HUES64 (cell line): ENCODE data around the gene LY9.

Experiments
- H3K27ac ChIP-seq: 2 replicates; pipeline ENCODE4 v1.7.0; 2013; ENCODE audit warnings: low read depth, low read length, inconsistent platforms
- H3K27me3 ChIP-seq: 2 replicates; pipeline ENCODE4 v1.6.1; 2013; ENCODE audit warnings: mild to moderate bottlenecking, low read length; ENCODE audit not compliant: insufficient read depth
- H3K36me3 ChIP-seq: 2 replicates; pipeline ENCODE4 v1.6.1; 2013; ENCODE audit warnings: mild to moderate bottlenecking, low read length; ENCODE audit not compliant: insufficient read depth
- H3K4me1 ChIP-seq: 2 replicates; pipeline ENCODE4 v1.6.1; 2013; ENCODE audit warnings: mild to moderate bottlenecking, low read length, moderate library complexity; ENCODE audit not compliant: insufficient read depth
- H3K4me3 ChIP-seq: 2 replicates; pipeline ENCODE4 v1.5.1; 2013; ENCODE audit warnings: mild to moderate bottlenecking, low read length, moderate library complexity
- H3K9ac ChIP-seq: 2 replicates; pipeline ENCODE4 v1.6.1; 2013; ENCODE audit warnings: mild to moderate bottlenecking, low read depth, low read length
- H3K9me3 ChIP-seq: 2 replicates; pipeline ENCODE4 v1.6.1; 2013; ENCODE audit warnings: low read depth, low read length; ENCODE audit not compliant: insufficient read depth
- WGBS: fragments of 150-250, 120-280 bp; methylation state at CpG from one replicate; pipeline ENCODE4 v1.1.7; 2013; ENCODE audit warnings: missing lambda C conversion rate; 5-methylcytosine and 5-hydroxymethylcytosine counted together

Gene LY9

GRCh38 chr1:160826546-160826945 is 30.6 kb downstream of the LY9 start:
- H3K4me1 ChIP-seq, result no peaks in the 10 kb centered on the region
- 92% methylated on average over 1 of the region's 1 CpG for WGBS
- H3K27me3 ChIP-seq, result no peaks in the 10 kb centered on the region

GRCh38 chr1:160827418-160827817 is 31.4 kb downstream of the LY9 start:
- H3K27me3 ChIP-seq, result no peaks in the 10 kb centered on the region
- no peaks in the 10 kb centered on the region for H3K9me3 ChIP-seq
- no peaks in the 10 kb centered on the region for H3K36me3 ChIP-seq
- WGBS, result 90% methylated on average over 2 of the region's 2 CpGs
- no peak overlapping the region for H3K9ac ChIP-seq
- no peak overlapping the region for H3K27ac ChIP-seq
- H3K4me1 ChIP-seq, result no peaks in the 10 kb centered on the region
- H3K4me3 ChIP-seq, result no peak overlapping the region

More at GRCh38 chr1:160826546-160826945, 30.6 kb downstream of the LY9 start:
- no peak overlapping the region for H3K9ac ChIP-seq
- H3K4me3 ChIP-seq, result no peak overlapping the region
- no peaks in the 10 kb centered on the region for H3K9me3 ChIP-seq
- H3K36me3 ChIP-seq, result no peaks in the 10 kb centered on the region
- H3K27ac ChIP-seq, result no peak overlapping the region

GRCh38 chr1:160829766-160830165 is 33.8 kb downstream of the LY9 start:
- H3K27me3 ChIP-seq, result no peaks in the 10 kb centered on the region
- H3K9ac ChIP-seq, result no peak overlapping the region
- H3K36me3 ChIP-seq, result no peaks in the 10 kb centered on the region
- 96% methylated on average over 1 of the region's 1 CpG for WGBS
- no peaks in the 10 kb centered on the region; the same call in 1 of the 2 replicates for H3K4me1 ChIP-seq
- H3K4me3 ChIP-seq, result no peak overlapping the region
- no peaks in the 10 kb centered on the region for H3K9me3 ChIP-seq
- H3K27ac ChIP-seq, result no peak overlapping the region

GRCh38 chr1:160830321-160831153 is 34.6 kb downstream of the LY9 start:
- no peak overlapping the region for H3K9ac ChIP-seq
- H3K4me1 ChIP-seq, result no peaks in the 10 kb centered on the region; the same call in 1 of the 2 replicates
- H3K27ac ChIP-seq, result no peak overlapping the region
- H3K4me3 ChIP-seq, result no peak overlapping the region
- H3K27me3 ChIP-seq, result no peaks in the 10 kb centered on the region
- H3K36me3 ChIP-seq, result no peaks in the 10 kb centered on the region
- H3K9me3 ChIP-seq, result no peaks in the 10 kb centered on the region
- 57% methylated on average over 5 of the region's 8 CpGs for whole genome bisulfite sequencing

- Histone ChIP-seq H3K27me3 (no peaks in the 10 kb centered on the region), H3K9me3 (no peaks in the 10 kb centered on the region), H3K4me1 (peaks cover 3% of the 10 kb centered on the region; the same call in 1 of the 2 replicates), H3K9ac (no peak overlapping the region), H3K36me3 (no peaks in the 10 kb centered on the region), H3K4me3 (no peak overlapping the region), H3K27ac (no peak overlapping the region)
- WGBS, result 70% methylated on average over 3 of the region's 3 CpGs
Observed at GRCh38 chr1:160834945-160835565, 39.1 kb downstream of the LY9 start.

GRCh38 chr1:160835751-160836150 is 39.8 kb downstream of the LY9 start:
- H3K9me3 ChIP-seq, result no peaks in the 10 kb centered on the region
- no peak overlapping the region for H3K4me3 ChIP-seq
- no peak overlapping the region for H3K27ac ChIP-seq
- H3K27me3 ChIP-seq, result no peaks in the 10 kb centered on the region
- WGBS, result 93% methylated on average over 3 of the region's 3 CpGs
- no peaks in the 10 kb centered on the region for H3K36me3 ChIP-seq
- no peak overlapping the region for H3K9ac ChIP-seq
- H3K4me1 ChIP-seq, result peaks cover 3% of the 10 kb centered on the region; the same call in 1 of the 2 replicates

GRCh38 chr1:160836561-160836960 is 40.6 kb downstream of the LY9 start:
- Histone ChIP-seq H3K9me3 (no peaks in the 10 kb centered on the region), H3K4me1 (peaks cover 3% of the 10 kb centered on the region; the same call in 1 of the 2 replicates), H3K4me3 (no peak overlapping the region), H3K27me3 (no peaks in the 10 kb centered on the region), H3K9ac (no peak overlapping the region), H3K36me3 (no peaks in the 10 kb centered on the region), H3K27ac (no peak overlapping the region)
- WGBS, result 89% methylated on average over 3 of the region's 3 CpGs

- Histone ChIP-seq H3K4me3 (no peak overlapping the region), H3K9me3 (no peaks in the 10 kb centered on the region), H3K27me3 (no peaks in the 10 kb centered on the region), H3K36me3 (no peaks in the 10 kb centered on the region), H3K4me1 (peaks cover 3% of the 10 kb centered on the region; the same call in 1 of the 2 replicates), H3K9ac (no peak overlapping the region), H3K27ac (no peak overlapping the region)
- 83% methylated on average over 4 of the region's 4 CpGs for WGBS
Observed at GRCh38 chr1:160836981-160837557, 41.1 kb downstream of the LY9 start.

- H3K36me3 ChIP-seq, result no peaks in the 10 kb centered on the region
- peaks cover 3% of the 10 kb centered on the region; the same call in 1 of the 2 replicates for H3K4me1 ChIP-seq
- H3K4me3 ChIP-seq, result no peak overlapping the region
- WGBS, result 87% methylated on average over 9 of the region's 9 CpGs
- H3K9me3 ChIP-seq, result no peaks in the 10 kb centered on the region
- H3K9ac ChIP-seq, result no peak overlapping the region
- H3K27me3 ChIP-seq, result no peaks in the 10 kb centered on the region
- no peak overlapping the region for H3K27ac ChIP-seq
Observed at GRCh38 chr1:160837558-160838205, 41.7 kb downstream of the LY9 start.

GRCh38 chr1:160838888-160839287 is 42.9 kb downstream of the LY9 start:
- no peak overlapping the region for H3K9ac ChIP-seq
- no peak overlapping the region for H3K27ac ChIP-seq
- H3K36me3 ChIP-seq, result no peaks in the 10 kb centered on the region
- no peaks in the 10 kb centered on the region for H3K27me3 ChIP-seq
- no peak overlapping the region for H3K4me3 ChIP-seq
- no peaks in the 10 kb centered on the region for H3K9me3 ChIP-seq
- H3K4me1 ChIP-seq, result 0 out of 2 replicates have a peak, but pooled peaks cover 3% of the 10 kb centered on the region
- 91% methylated on average over 7 of the region's 7 CpGs for WGBS

- H3K9me3 ChIP-seq, result no peaks in the 10 kb centered on the region
- 0 out of 2 replicates have a peak, but pooled peaks cover 3% of the 10 kb centered on the region for H3K4me1 ChIP-seq
- H3K36me3 ChIP-seq, result no peaks in the 10 kb centered on the region
- H3K27ac ChIP-seq, result no peak overlapping the region
- H3K27me3 ChIP-seq, result no peaks in the 10 kb centered on the region
- 96% methylated on average over 2 of the region's 2 CpGs for WGBS
- no peak overlapping the region for H3K9ac ChIP-seq
- no peak overlapping the region for H3K4me3 ChIP-seq
Observed at GRCh38 chr1:160839746-160840145, 43.8 kb downstream of the LY9 start.
